HepG2 (cell line): ENCODE measurements around the gene CYP11A1. TPM values are rescaled to one million over a fixed set of nuclear protein-coding genes. Genes with fewer than 3 reads are reported as not detected.

Source experiments
- ATAC-seq: fragments of 200-7000 bp; cut with Tn5 transposase; 3 replicates; pipeline ENCODE4 v1.9.1; 2020; ENCODE audit warnings: mild to moderate bottlenecking, moderate library complexity
- BruUV-seq: library from RNA; stranded (reverse); fragments of 400-500 nt; replicated peaks from 2 replicates; lab custom pipeline; 2021; lab: Mats Ljungman, UMichigan
- CTCF ChIA-PET: fragments of 300-600 bp; formaldehyde crosslinking; extraction: SDS; loops from one replicate; lab custom pipeline; 2021; ENCODE audit warnings: low total read pairs, inconsistent platforms, low intra/inter-chr PET ratio; lab: Yijun Ruan, JAX
- POLR2A ChIA-PET: fragments of 350-600 bp; sonication (Branson Sonifier 250); formaldehyde crosslinking; loops from one replicate; lab custom pipeline; 2020; ENCODE audit warnings: antibody characterized with exemption, inconsistent platforms; lab: Yijun Ruan, JAX
- DNase-seq: peaks from one replicate; pipeline ENCODE4 v3.0.0-alpha.2; 2015; ENCODE audit warnings: low spot score
- FAIRE-seq: peaks from 3 replicates; lab custom pipeline; 2011; peaks lifted over from hg19 to GRCh38; lab: Jason Lieb, UNC
- H2AFZ ChIP-seq: one replicate; pipeline ENCODE4 v1.6.1; 2011; ENCODE audit warnings: low read length, inconsistent platforms
- H3K27ac ChIP-seq: fragments of 300-600 bp; 3 replicates; pipeline ENCODE4 v1.8.0; 2011; ENCODE audit warnings: mixed run types, mild to moderate bottlenecking, mixed read lengths, low read length, inconsistent platforms; ENCODE audit not compliant: insufficient read depth; ENCODE audit errors: extremely low read length
- H3K27me3 ChIP-seq, 2 experiments: fragments of 200-600 bp in 1 of 2; 2 replicates in 1 of 2; 3 replicates in 1 of 2; pipeline versions ENCODE4 v1.6.0 to v1.8.0; 2011; ENCODE audit warnings: low read length in 2 of 2, mild to moderate bottlenecking in 2 of 2, moderate library complexity in 2 of 2, inconsistent platforms in 1 of 2; ENCODE audit not compliant: insufficient read depth in 2 of 2, control insufficient read depth in 1 of 2
- H3K36me3 ChIP-seq, 2 experiments: fragments of 200-600 bp in 1 of 2; replicated peaks in 1 of 2; 2 replicates in 1 of 2; 3 replicates in 1 of 2; pipeline versions ENCODE4 v1.5.1 to v1.8.0; 2011; ENCODE audit warnings: low read length in 2 of 2, inconsistent platforms in 1 of 2; ENCODE audit not compliant: insufficient read depth in 2 of 2, control insufficient read depth in 1 of 2
- H3K4me1 ChIP-seq: 2 replicates; pipeline ENCODE4 v1.5.1; 2012; ENCODE audit warnings: low read length, inconsistent platforms; ENCODE audit not compliant: insufficient read depth
- H3K4me2 ChIP-seq: 2 replicates; pipeline ENCODE4 v1.6.0; 2011; ENCODE audit warnings: low read depth, low read length, inconsistent platforms
- H3K4me3 ChIP-seq, 3 experiments: fragments of 200-600 bp in 1 of 3; sonication (generic), shearing (Covaris generic) in 1 of 3; replicated peaks in 1 of 3; 2 replicates each; pipeline ENCODE4 v1.5.1; 2011 to 2016; ENCODE audit warnings: low read length in 3 of 3, inconsistent platforms in 2 of 3, low read depth in 2 of 3, mild to moderate bottlenecking in 2 of 3, control low read depth in 1 of 3, mixed read lengths in 1 of 3; ENCODE audit not compliant: insufficient read depth in 1 of 3
- H3K79me2 ChIP-seq: one replicate; pipeline ENCODE4 v1.6.1; 2011; ENCODE audit warnings: low read length, inconsistent platforms; ENCODE audit not compliant: insufficient read depth
- H3K9ac ChIP-seq: 2 replicates; pipeline ENCODE4 v1.6.0; 2011; ENCODE audit warnings: mild to moderate bottlenecking, low read depth, low read length, inconsistent platforms; ENCODE audit not compliant: insufficient read depth
- H3K9me3 ChIP-seq: 2 replicates; pipeline ENCODE4 v1.5.1; 2012; ENCODE audit warnings: mild to moderate bottlenecking, low read length
- H4K20me1 ChIP-seq: 2 replicates; pipeline ENCODE4 v1.6.0; 2011; ENCODE audit warnings: inconsistent platforms, mild to moderate bottlenecking, low read length, moderate library complexity; ENCODE audit not compliant: insufficient read depth
- FOXJ3 ChIP-seq: sonication (generic); formaldehyde crosslinking; IDR thresholded peaks from 2 replicates; pipeline ENCODE4 v1.4.0; 2020; ENCODE audit warnings: missing genetic modification reagents, mild to moderate bottlenecking, borderline replicate concordance
- KDM4B ChIP-seq: sonication (generic); formaldehyde crosslinking; IDR thresholded peaks from 2 replicates; pipeline ENCODE4 v1.4.0; 2020; ENCODE audit warnings: missing genetic modification reagents
- MXD4 ChIP-seq: IDR thresholded peaks from 2 replicates; pipeline ENCODE4 v1.6.1; 2016; ENCODE audit warnings: mild to moderate bottlenecking, missing biosample characterization, missing genetic modification reagents
- STAT5B ChIP-seq: sonication (generic); formaldehyde crosslinking; IDR thresholded peaks from 2 replicates; pipeline ENCODE4 v1.4.0; 2020; ENCODE audit warnings: missing genetic modification reagents
- ZFP90 ChIP-seq: sonication (generic); formaldehyde crosslinking; IDR thresholded peaks from 2 replicates; pipeline ENCODE4 v1.8.0; 2022; ENCODE audit warnings: missing genetic modification reagents, mild to moderate bottlenecking, inconsistent platforms, borderline replicate concordance
- ZNF205 ChIP-seq: IDR thresholded peaks from 2 replicates; pipeline ENCODE4 v1.6.1; 2018; ENCODE audit warnings: missing biosample characterization, missing genetic modification reagents
- ZNF329 ChIP-seq: sonication (generic); formaldehyde crosslinking; IDR thresholded peaks from 2 replicates; pipeline ENCODE4 v1.9.0; 2021; ENCODE audit warnings: low read depth, mild to moderate bottlenecking, missing genetic modification reagents
- ZNF547 ChIP-seq: sonication (generic); formaldehyde crosslinking; IDR thresholded peaks from 2 replicates; pipeline ENCODE4 v1.5.1; 2020; ENCODE audit warnings: mild to moderate bottlenecking, missing genetic modification reagents
- WGBS: methylation state at CpG from one replicate; pipeline ENCODE4 v1.1.6; 2017; ENCODE audit warnings: low lambda C conversion rate; 5-methylcytosine and 5-hydroxymethylcytosine counted together
- in situ Hi-C: cut with HindIII; loops from 2 replicates; pipeline ENCODE4 v1.10.0; 2017; ENCODE audit warnings: low pct_unique_long_range_greater_than_20kb; ENCODE audit not compliant: extremely low pct_ligation_motif_present
- intact Hi-C: fragments of 100-400 bp; cut with micrococcal nuclease; formaldehyde crosslinking; loops from one replicate; pipeline ENCODE4 v1.10.0; 2022; ENCODE audit not compliant: unreplicated experiment
- polyA plus RNA-seq, 8 experiments: library from polyadenylated mRNA; depleted of rRNA in 3 of 8; stranded (reverse) in 7 of 8; unstranded in 1 of 8; fragments of >200 nt; fragmentation: Illumina TruSeq in 4 of 8; extraction: Trizol in 4 of 8; gene quantifications; 2 replicates each; pipeline versions ENCODE4 v1.2.1 to v1.2.3, GENCODE V29; 2011 to 2016; ENCODE audit warnings: low read depth in 4 of 8, missing spikeins in 1 of 8, mixed read lengths in 1 of 8; ENCODE audit not compliant: insufficient read depth in 1 of 8
- total RNA-seq, 5 experiments: library from RNA; depleted of rRNA; stranded (reverse); fragments of >200 nt; fragmentation: Illumina TruSeq; extraction: Trizol; gene quantifications; 2 replicates each; pipeline ENCODE4 v1.2.3, GENCODE V29; 2016; ENCODE audit warnings: low read depth in 1 of 5
- TF ChIP-seq, protein P1 (sequence below): sonication (generic); formaldehyde crosslinking; IDR thresholded peaks from 2 replicates; pipeline ENCODE4 v1.8.0; 2022; ENCODE audit warnings: missing genetic modification reagents, mild to moderate bottlenecking, inconsistent platforms, borderline replicate concordance
- TF ChIP-seq, protein P2 (sequence below): sonication (generic); formaldehyde crosslinking; IDR thresholded peaks from 2 replicates; pipeline ENCODE4 v1.4.0; 2020; ENCODE audit warnings: low read depth, mild to moderate bottlenecking, missing genetic modification reagents
- TF ChIP-seq, protein P3 (sequence below): sonication (generic); formaldehyde crosslinking; IDR thresholded peaks from 2 replicates; pipeline ENCODE4 v1.8.0; 2022; ENCODE audit warnings: mild to moderate bottlenecking, missing genetic modification reagents

The CYP11A1 gene
- total and polyA plus RNA-seq, 2 of the 13 experiments (the other 11 are each of a cell fraction or from before 2014, with no cell fraction given), result 0.66 to 0.92 TPM

DNA sequence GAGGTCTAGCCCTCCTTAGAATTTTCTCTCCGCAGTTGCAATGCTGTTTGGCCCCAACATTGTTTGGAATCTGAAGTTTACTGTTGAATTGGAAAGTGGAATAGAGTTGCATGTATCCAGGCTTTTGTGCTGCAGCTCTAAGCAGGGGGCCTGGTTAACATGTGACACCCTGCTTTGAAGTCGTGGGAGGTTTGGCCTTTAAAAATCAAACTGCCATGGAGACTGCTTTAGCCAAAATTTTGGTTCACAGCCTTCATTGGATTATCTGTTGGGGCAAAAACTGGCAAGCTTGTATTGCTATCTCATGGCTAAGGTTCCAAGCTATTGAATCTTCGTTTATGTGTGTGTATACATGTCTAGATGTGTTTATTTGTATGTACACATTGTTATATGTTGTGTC is 15.8 kb downstream of the CYP11A1 start:
- H3K27me3 ChIP-seq, result peaks cover 0 to 5% of the 10 kb centered on the region in 2 experiments; a peak in 2 of 5 replicates
- H3K4me1 ChIP-seq, result no peaks in the 10 kb centered on the region
- H3K4me2 ChIP-seq, result no peak overlapping the region
- FAIRE-seq (no peak), DNase-seq (no peak)
- H2AFZ ChIP-seq, result no peak overlapping the region
- no peaks in the 10 kb centered on the region for H3K79me2 ChIP-seq
- POLR2A ChIA-PET, result no interaction called here
- in situ Hi-C loops, result no loop called here
- BruUV-seq, result no TSS peak
- H3K36me3 ChIP-seq, result no peaks in the 10 kb centered on the region
- WGBS, result 17% methylated on average over 3 of the region's 3 CpGs
- no peaks in the 10 kb centered on the region for H4K20me1 ChIP-seq
- no peak overlapping the region for H3K4me3 ChIP-seq
- TF ChIP-seq ZNF547 (CRISPR knock-in tag), result no peak
- TF ChIP-seq MXD4 (CRISPR knock-in tag), result no peak
- TF ChIP-seq, protein P1, sequence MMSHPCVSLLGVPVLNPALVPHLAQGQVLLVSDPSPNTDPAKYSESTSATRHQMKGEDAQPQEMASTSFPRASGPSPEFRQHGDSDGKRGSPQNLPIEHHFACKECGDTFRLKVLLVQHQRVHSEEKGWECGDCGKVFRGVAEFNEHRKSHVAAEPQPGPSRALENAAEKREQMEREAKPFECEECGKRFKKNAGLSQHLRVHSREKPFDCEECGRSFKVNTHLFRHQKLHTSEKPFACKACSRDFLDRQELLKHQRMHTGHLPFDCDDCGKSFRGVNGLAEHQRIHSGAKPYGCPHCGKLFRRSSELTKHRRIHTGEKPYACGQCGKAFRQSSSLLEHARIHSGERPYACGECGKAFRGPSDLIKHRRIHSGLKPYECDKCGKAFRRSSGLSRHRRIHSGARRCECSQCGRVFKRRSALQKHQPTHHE (CRISPR knock-in tag), result no peak
- TF ChIP-seq ZNF329 (CRISPR knock-in tag), result no peak
- no peak for TF ChIP-seq STAT5B (CRISPR knock-in tag)
- TF ChIP-seq, protein P2, sequence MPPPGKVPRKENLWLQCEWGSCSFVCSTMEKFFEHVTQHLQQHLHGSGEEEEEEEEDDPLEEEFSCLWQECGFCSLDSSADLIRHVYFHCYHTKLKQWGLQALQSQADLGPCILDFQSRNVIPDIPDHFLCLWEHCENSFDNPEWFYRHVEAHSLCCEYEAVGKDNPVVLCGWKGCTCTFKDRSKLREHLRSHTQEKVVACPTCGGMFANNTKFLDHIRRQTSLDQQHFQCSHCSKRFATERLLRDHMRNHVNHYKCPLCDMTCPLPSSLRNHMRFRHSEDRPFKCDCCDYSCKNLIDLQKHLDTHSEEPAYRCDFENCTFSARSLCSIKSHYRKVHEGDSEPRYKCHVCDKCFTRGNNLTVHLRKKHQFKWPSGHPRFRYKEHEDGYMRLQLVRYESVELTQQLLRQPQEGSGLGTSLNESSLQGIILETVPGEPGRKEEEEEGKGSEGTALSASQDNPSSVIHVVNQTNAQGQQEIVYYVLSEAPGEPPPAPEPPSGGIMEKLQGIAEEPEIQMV, result no peak
- TF ChIP-seq KDM4B (CRISPR knock-in tag), result no peak
- TF ChIP-seq, protein P3, sequence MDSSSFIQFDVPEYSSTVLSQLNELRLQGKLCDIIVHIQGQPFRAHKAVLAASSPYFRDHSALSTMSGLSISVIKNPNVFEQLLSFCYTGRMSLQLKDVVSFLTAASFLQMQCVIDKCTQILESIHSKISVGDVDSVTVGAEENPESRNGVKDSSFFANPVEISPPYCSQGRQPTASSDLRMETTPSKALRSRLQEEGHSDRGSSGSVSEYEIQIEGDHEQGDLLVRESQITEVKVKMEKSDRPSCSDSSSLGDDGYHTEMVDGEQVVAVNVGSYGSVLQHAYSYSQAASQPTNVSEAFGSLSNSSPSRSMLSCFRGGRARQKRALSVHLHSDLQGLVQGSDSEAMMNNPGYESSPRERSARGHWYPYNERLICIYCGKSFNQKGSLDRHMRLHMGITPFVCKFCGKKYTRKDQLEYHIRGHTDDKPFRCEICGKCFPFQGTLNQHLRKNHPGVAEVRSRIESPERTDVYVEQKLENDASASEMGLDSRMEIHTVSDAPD (CRISPR knock-in tag), result no peak
- TF ChIP-seq FOXJ3 (CRISPR knock-in tag), result no peak
- no peak for TF ChIP-seq ZNF205 (CRISPR knock-in tag)
- TF ChIP-seq ZFP90 (CRISPR knock-in tag), result no peak
- TF ChIP-seq, all 625 proteins: peak for 0
- intact Hi-C loops, result no loop called here
- CTCF ChIA-PET, result no interaction called here
- no peak for ATAC-seq
- no peak overlapping the region for H3K27ac ChIP-seq
- H3K9ac ChIP-seq, result no peak overlapping the region
- no peaks in the 10 kb centered on the region for H3K9me3 ChIP-seq
